Cardiac septum (tissue), 1 donor: ENCODE data around the gene PHF19. TPM values are rescaled to one million over a fixed set of nuclear protein-coding genes. Genes with fewer than 3 reads are reported as not detected.

Experiments
- DNase-seq: peaks from one replicate; pipeline ENCODE4 v3.0.0-alpha.2; 2020; ENCODE audit warnings: low spot score
- intact Hi-C: fragments of 100-400 bp; cut with DNase I; formaldehyde crosslinking; loops from one replicate; pipeline ENCODE4 v1.14.0; 2022
- total RNA-seq: library from RNA; stranded (reverse); fragmentation: NEBNext Ultra II Directional; extraction: Animal tissue kit (Norgen Biotek cat#: 25700); gene quantifications from one replicate; pipeline ENCODE4 v1.2.1, GENCODE V29; 2021
- donor health status: DM: no; HTN: no; CAD: no.

PHF19 gene
- total RNA-seq, 1 donor from 2014 or later = 15.3 TPM

DNA sequence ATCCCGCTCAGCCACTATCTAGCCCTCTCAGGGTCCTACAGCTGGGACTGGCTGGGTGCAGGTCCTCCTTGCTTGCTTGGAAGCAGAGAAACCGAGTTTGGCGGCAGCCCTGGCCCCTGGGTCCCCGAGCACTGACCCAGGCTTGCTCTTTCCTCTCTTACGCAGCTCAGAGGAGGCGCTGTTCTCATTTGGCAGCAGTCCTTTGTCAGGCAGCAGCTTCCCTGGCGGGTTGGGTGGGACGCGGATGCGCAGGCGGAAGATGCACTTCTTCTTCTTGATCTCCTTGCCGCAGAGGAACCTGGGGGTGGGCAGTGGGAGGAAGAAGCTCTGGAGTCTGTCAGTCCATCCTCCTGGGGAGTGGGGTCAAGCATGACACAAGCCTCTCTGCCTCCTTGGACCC is 14.5 kb downstream of the PHF19 start:
- no peak for DNase-seq
- intact Hi-C loops = no loop called here

- intact Hi-C loops = no loop called here
- DNase-seq = no peak
Measured at GRCh38 chr9:120861935-120862334, 15.1 kb downstream of the PHF19 start.

DNA sequence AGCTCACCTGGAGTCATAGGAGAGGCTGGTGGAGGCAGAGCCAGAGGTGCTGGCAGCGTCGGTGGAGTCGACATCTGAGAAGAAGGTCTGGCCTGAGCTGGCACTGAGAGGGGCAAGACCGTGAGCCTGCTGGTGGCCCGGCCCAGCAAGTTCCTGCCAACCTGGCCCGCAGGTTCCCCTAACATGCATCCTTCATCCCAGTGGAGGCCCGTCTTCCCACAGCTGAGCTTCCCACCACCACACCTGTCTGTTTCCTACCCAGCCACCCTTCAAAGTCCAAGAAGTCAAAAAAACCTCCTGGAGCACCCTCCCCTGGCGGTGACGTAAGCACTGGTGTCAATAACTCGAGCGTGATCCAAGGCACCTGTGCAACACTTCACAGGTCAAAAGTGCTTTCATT is 16.9 kb downstream of the PHF19 start:
- no peak for DNase-seq
- intact Hi-C loops = no loop called here

DNA sequence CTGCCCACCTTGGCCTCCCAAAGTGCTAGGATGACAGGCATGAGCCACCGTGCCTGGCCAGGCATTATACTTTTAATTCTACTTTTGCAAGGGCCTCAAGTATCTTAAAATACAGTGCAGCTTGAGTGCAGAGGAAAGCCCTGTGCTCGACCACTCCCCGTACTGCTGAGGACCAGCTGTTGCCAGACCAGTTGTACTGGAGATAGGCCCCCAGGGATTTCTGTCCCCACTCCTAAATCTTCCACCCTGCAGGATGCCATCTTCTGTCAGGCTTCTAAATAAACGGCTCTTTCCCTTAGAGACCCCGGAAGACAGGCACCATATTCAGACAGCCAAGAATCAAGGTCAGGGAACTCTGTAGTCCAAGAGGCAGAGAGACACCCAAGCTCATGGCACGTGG is 17.6 kb downstream of the PHF19 start:
- intact Hi-C loops = no loop called here
- DNase-seq = no peak

GRCh38 chr9:120857902-120858301 is 19.1 kb downstream of the PHF19 start:
- no peak for DNase-seq
- intact Hi-C loops = no loop called here

DNA sequence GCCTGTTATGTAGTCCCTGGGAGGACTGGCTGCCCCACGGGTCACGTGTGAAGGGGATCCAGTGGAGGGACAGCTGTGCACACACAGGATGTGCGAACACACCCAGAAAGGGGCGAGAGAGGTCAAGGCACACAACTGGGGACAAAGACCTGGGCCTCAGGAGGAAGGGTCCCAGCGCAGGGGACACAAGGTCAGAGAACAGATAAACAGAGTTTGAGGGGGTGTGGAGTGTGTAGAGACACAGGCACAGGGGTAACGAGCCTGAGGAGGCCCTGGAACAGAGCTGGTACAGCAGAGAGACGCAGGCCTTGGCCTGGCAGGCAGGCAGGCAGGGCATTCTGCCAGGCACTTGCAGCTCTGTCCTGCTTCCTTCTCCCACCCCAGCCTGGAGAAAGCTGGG is 19.5 kb downstream of the PHF19 start:
- DNase-seq = no peak
- intact Hi-C loops = no loop called here

DNA sequence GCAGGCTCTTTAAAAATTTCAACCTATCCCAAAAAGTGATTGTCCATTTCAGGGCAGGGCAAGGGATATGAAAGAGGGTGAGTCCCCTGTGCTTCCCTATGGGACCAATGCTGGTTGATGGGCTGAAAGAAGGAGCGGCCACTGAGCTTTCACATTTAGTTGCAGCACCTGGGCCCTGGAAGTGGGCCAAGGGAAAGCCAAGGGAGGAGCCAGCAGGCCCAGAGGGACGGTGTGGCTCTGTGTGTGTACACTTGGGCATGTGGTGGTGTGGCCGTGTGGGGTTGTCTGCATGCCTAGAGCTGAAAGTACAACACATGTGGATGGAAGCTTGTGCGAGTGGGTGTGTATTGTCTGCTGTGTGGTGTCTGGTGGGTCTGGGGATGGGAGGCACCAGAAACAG is 20.3 kb downstream of the PHF19 start:
- no peak for DNase-seq
- intact Hi-C loops = no loop called here

GRCh38 chr9:120855827-120856670 is 20.9 kb downstream of the PHF19 start:
- no peak for DNase-seq
- intact Hi-C loops = no loop called here

DNA sequence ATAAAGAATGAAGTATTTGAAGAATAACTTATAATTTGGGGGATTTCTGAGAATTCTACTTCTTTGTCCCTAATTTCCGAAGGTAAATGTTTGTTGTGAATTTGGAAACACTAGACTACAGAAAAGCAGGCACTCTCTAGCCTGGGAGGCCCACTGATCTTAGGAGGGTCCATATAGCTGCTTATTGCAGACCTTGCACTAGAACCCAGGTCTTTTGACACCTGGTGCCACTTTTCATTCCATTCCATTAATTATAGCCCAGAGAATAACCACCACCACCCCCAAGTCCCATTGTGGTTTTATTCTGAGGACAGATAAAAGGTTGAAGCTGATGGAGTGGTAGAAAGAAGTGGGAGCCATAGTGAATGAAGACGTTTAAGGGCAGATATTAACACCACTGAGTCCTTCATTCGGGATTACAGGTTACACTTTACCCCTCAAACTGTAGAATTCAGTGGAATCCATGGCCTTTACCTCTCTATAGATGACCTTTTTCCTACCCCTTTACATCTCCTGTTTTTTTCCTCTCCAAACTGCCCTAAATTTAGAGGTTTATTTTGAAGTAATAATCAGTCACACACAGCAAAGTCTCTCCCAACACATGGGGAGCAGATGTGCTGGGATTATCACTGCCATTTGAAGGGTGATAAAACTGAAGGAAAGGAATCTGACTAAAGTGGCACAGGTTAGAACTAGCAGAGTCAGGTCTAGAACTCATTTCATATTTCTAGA is 22.2 kb downstream of the PHF19 start:
- DNase-seq = no peak
- intact Hi-C loops = no loop called here

DNA sequence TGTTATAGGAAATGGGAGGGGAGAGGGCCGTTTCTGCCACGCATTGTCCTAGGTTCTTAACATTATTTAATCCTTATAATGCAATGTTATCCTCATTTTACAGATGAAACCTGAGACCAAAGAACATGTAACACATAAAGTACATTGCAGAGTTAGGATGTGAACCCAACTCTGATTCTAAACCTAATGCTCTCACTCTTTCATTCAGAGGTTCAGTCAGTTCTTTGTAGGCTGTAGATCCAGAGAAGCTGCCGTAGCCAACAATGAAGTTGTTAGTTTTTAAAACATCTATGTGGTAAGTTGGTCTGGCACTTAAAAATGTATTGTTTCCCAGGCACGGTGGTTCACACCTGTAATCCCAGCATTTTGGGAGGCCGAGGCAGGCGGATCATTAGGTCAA is 23.8 kb downstream of the PHF19 start:
- intact Hi-C loops = no loop called here
- DNase-seq = no peak

DNA sequence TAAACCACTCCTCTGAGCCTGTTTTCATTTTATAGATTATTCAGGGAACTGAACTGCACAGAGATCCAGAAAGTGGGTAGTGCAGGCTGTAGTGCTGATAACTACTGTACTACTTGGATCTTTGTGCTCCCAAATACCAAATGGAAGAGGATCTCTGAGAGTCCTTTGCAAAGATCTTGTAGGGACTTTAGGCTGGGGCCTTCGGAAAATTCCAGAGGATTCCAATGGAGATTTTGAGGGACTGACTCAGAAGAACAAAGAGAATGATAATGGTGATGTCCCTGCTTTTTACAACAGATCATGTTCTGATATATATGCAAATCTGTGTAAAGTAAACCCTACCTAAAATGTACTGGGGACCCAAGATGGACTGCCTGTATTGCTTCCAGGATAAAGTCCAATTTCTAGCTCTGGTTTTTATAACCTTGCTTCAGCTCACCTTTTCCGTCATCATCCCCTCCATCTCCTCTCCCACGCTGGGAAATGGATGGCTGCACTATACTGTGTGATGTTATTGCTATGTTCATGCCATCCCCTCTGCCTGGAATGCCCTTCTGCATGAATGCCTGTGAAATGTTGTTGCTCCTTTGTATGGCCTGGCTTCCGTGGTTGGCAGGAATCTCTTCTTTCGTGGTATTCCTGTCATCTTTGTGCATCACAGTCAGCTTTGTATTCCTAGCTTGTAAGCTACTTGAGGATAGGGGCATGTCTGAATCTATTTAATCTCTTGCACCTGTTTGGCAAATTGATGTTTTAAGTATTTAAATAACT is 24.6 kb downstream of the PHF19 start:
- DNase-seq = no peak
- intact Hi-C loops = no loop called here

- intact Hi-C loops = no loop called here
- DNase-seq = no peak
Measured at GRCh38 chr9:120851449-120851848, 25.5 kb downstream of the PHF19 start.

DNA sequence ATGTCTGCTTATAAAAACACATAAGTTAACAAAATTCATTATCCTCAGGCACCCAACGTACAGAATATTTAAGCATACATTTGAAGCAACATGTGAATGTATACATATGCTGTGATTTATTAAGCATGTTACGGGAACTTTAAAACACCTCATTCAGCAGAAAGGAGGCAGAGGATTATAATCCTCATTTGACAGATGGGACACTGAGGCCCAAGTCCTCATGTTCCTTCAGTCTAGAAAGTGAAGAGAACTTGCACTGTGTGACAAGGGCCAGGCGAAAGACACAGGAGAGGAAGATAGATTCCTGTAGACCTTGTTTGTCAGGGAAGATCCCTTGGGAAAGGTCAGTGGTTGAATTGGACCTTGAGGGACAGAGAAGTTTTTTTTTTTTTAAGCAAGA is 26.7 kb downstream of the PHF19 start:
- no peak for DNase-seq
- intact Hi-C loops = no loop called here

GRCh38 chr9:120846906-120847305 is 30.1 kb downstream of the PHF19 start:
- DNase-seq = no peak
- intact Hi-C loops = no loop called here

- intact Hi-C loops = no loop called here
- no peak for DNase-seq
Measured at GRCh38 chr9:120846251-120846889, 30.6 kb downstream of the PHF19 start.

GRCh38 chr9:120845255-120845654 is 31.7 kb downstream of the PHF19 start:
- intact Hi-C loops = no loop called here

DNA sequence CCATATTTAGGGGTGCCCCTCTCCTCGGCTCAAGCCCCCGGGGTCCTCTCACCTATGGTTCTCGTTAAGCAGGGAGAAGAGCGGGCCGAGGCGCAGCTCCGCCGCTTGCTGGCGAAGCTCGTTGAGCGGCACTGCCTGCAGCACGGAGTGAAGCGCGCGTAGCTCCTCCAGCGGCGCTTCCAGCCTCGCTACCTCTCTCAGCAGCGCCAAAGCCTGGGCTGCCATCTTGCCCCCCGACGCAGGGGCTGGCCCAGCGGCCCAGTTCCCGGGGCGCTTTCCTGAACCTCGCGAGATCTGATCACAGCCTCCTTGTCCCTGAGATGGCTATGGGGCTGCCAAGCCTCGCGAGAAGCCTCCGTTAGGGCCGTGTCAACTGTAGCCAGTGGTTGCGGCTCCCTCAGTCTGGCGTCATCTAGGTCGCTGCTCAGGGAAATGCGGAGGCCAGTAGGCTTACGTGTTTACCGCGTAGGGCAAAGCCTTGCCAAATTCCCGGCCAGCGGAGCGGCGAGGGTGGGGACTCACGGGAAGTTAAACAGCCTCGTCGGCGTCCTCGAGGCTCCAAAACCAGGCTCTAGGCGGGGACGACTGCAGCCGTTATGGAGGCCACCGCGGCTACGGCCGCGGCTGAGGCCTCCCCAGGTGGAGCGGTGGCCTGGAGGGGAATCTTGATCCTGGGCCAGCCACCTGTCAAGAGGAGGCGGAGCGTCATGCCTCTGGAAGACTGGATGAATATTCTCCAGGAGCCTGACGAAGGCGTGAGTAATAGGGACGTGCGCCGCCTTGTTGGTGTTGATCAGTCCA is 34.1 kb downstream of the PHF19 start, which contains the start of gene PSMD5:
PSMD5 (minus strand) TSS at position 238 of the 801 bp plus-strand sequence; CDS start at position 225, 13 bp downstream.
- intact Hi-C loops = loop anchor here (5.0 kb wide), 2 partner anchors 34 to 51 kb away; partner anchors contain the start of genes FBXW2 and PHF19
- peak; percentile 98 for DNase-seq

More at GRCh38 chr9:120845255-120845654, 31.7 kb downstream of the PHF19 start:
- DNase-seq = no peak

GRCh38 chr9:120841930-120842684 is 34.9 kb downstream of the PHF19 start:
- DNase-seq = no peak
- intact Hi-C loops = loop anchor here (5.0 kb wide), 2 partner anchors 35 to 50 kb away; partner anchors contain the start of genes FBXW2 and PHF19
